NCI-H2196 treated with DMSO at 0.1 percent for 48 hours (cell line): ENCODE measurements around the gene CPM.
"Not testable (repeated sequence)": the region's sequence is repeated elsewhere in the genome, so short reads cannot be mapped to it uniquely, and the experiment has no call there.

ENCODE experiments used
- DNase-seq: peaks from one replicate; lab custom pipeline; 2025; ENCODE audit not compliant: unreplicated experiment; lab: John Stamatoyannopoulos, UW

Gene CPM

GRCh38 chr12:68854554-68854953 is 78.4 kb downstream of the CPM start:
- no peak for DNase-seq

- DNase-seq, result no peak
Observed at GRCh38 chr12:68854078-68854468, 78.9 kb downstream of the CPM start.

GRCh38 chr12:68853396-68854077 is 79.4 kb downstream of the CPM start:
- DNase-seq, result no peak

GRCh38 chr12:68851592-68852306 is 81.2 kb downstream of the CPM start:
- no peak for DNase-seq

- no peak for DNase-seq
Observed at GRCh38 chr12:68850390-68850789, 82.6 kb downstream of the CPM start.

- DNase-seq, result no peak
Observed at GRCh38 chr12:68846811-68847210, 86.2 kb downstream of the CPM start.

- DNase-seq, result no peak
Observed at GRCh38 chr12:68844788-68845695, 87.9 kb downstream of the CPM start.

- DNase-seq, result no peak
Observed at GRCh38 chr12:68844318-68844745, 88.6 kb downstream of the CPM start.

- DNase-seq, result no peak
Observed at GRCh38 chr12:68842784-68843567, 90.0 kb downstream of the CPM start.

- no peak for DNase-seq
Observed at GRCh38 chr12:68842123-68842522, 90.8 kb downstream of the CPM start.

GRCh38 chr12:68841717-68842116 is 91.3 kb downstream of the CPM start:
- DNase-seq, result no peak

- DNase-seq, result not testable (repeated sequence)
Observed at GRCh38 chr12:68841175-68841574, 91.8 kb downstream of the CPM start.

GRCh38 chr12:68839183-68840147 is 93.5 kb downstream of the CPM start:
- no peak for DNase-seq

- no peak for DNase-seq
Observed at GRCh38 chr12:68838046-68838886, 94.7 kb downstream of the CPM start.

- no peak for DNase-seq
Observed at GRCh38 chr12:68837215-68837614, 95.8 kb downstream of the CPM start.

GRCh38 chr12:68835333-68835908 is 97.5 kb downstream of the CPM start:
- DNase-seq, result no peak

- no peak for DNase-seq
Observed at GRCh38 chr12:68833508-68833907, 99.5 kb downstream of the CPM start.

GRCh38 chr12:68832504-68832867 is 100.5 kb downstream of the CPM start:
- DNase-seq, result no peak
